ENCODE measurements around the gene RAB7A. TPM values are rescaled to one million over a fixed set of nuclear protein-coding genes. Genes with fewer than 3 reads are reported as not detected.

The RAB7A gene
- total RNA-seq, 1 experiment from 2014 or later, result 155 TPM

DNA sequence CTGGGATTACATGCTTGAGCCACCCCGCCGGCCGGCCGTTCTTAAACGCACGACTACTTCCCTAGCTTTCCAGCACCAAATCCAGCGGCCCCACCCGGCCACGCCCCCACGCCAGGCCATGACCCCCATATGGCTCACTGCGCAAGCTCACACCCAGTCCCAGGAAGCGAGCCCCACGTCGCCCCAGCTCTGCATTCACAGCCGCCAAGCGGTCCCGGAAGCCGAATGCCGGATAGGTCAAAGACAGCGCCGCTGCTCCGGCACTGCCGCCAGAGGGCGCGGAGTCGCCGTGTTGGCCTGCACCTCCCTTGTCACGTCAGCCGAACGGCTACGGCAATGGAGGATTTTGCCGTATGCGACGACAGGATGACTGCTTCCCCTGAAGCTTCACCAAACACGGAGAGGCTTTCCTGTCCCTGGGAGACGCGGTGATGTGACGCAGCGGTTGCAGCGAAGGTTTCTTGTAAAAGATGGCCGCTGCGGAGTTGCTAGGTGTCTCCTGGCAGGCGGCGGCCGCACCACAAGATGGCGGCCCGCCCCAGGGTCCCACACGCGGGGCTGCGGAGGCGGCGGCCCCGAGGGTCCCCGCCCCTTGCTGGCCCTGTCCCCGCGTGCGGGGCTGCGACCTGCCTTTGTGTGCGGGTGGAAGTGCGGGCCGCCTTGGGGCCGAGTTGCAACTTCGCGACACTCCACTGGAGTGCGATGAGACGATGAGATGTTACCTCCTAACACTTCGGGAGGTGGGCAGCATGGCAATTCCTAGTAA, 45.2 kb upstream of the RAB7A start:
- peak overlapping the region; percentile 94 for H3K18ac ChIP-seq (ENCODE audit: insufficient read length, low read depth, low read length)
- H3K9me3 ChIP-seq (ENCODE audit: control insufficient read depth, low read depth, low read length), result no peaks in the 10 kb centered on the region
- no peak overlapping the region for H2BK12ac ChIP-seq (ENCODE audit: insufficient read length, low read depth, low read length)
- H3K4ac ChIP-seq (ENCODE audit: low read depth, low read length), result no peak overlapping the region; the same call in 1 of the 2 replicates
- peak overlapping the region; percentile 85 for H3K9ac ChIP-seq (ENCODE audit: extremely low read depth, insufficient read length, low read length)
- H3K14ac ChIP-seq (ENCODE audit: insufficient read depth, low read length), result peak overlapping the region; percentile 98
- Mint-ChIP-seq H3K4me3 (peak overlapping the region; percentile 80 to 86), H3K27me3 (ENCODE audit: low read depth) (peaks cover 30% of the 10 kb centered on the region), H3K4me1 (peaks cover 9 to 12% of the 10 kb centered on the region in 2 experiments), H3K9me3 (no peaks in the 10 kb centered on the region), H3K36me3 (ENCODE audit: insufficient read depth in 1 of 3, low read depth in 3 of 3) (no peaks in the 10 kb centered on the region), H3K27ac (peak overlapping the region; percentile 98 to 100 (median 99))
- H3K27ac ChIP-seq (ENCODE audit: insufficient read length, low read depth, low read length), result peak overlapping the region; percentile 91
- H2BK20ac ChIP-seq (ENCODE audit: low read depth, low read length, poor library complexity, severe bottlenecking), result no peak overlapping the region
- no CpG with 5 or more reads among the region's 67 CpGs for WGBS (ENCODE audit: extremely low coverage, insufficient read length, low lambda C conversion rate)
- no peaks in the 10 kb centered on the region; the same call in 1 of the 2 replicates for H3K4me1 ChIP-seq (ENCODE audit: insufficient read depth, low read length)
- H4K5ac ChIP-seq (ENCODE audit: insufficient read length, low read depth, low read length), result peak overlapping the region; percentile 63
- H2BK5ac ChIP-seq (ENCODE audit: insufficient read length, low read length), result peak overlapping the region; percentile 23
- H3K56ac ChIP-seq (ENCODE audit: insufficient read length, low read depth, low read length), result peak overlapping the region; percentile 33
- no peak overlapping the region for H2BK120ac ChIP-seq (ENCODE audit: low read depth, low read length, poor library complexity, severe bottlenecking)
- no peak overlapping the region for H2AFZ ChIP-seq (ENCODE audit: low read length)
- TF ChIP-seq CTCF (conservative IDR thresholded peaks at IDR 0.05), result peak; percentile 99
- H3K23ac ChIP-seq (ENCODE audit: insufficient read length, low read depth, low read length), result no peak overlapping the region
- H4K8ac ChIP-seq (replicated peaks; ENCODE audit: insufficient read length, low read depth, low read length), result peak overlapping the region; percentile 32
- H3K4me2 ChIP-seq (ENCODE audit: insufficient read depth, insufficient read length, low read length), result peak overlapping the region; percentile 31
- H3K27me3 ChIP-seq (ENCODE audit: insufficient read depth, low read length), result peaks cover 14% of the 10 kb centered on the region; the same call in 1 of the 2 replicates
- H2AK5ac ChIP-seq (ENCODE audit: insufficient read length, low read length), result no peak overlapping the region
- H3K79me2 ChIP-seq (ENCODE audit: insufficient read depth, low read length), result no peaks in the 10 kb centered on the region
- peak; percentile 100 for DNase-seq
- H4K20me1 ChIP-seq (ENCODE audit: control insufficient read depth, insufficient read depth, insufficient read length), result no peaks in the 10 kb centered on the region
- no peak overlapping the region for H3T11ph ChIP-seq (ENCODE audit: low read length)
- H4K91ac ChIP-seq (ENCODE audit: insufficient read length, low read depth, low read length), result no peak overlapping the region
- H3K23me2 ChIP-seq (ENCODE audit: insufficient read length, low read depth, low read length, poor library complexity, severe bottlenecking), result peaks cover 5% of the 10 kb centered on the region
- no peak overlapping the region for H2BK15ac ChIP-seq (ENCODE audit: low read depth, low read length)
- H3K79me1 ChIP-seq (ENCODE audit: insufficient read depth, low read depth, low read length, poor library complexity, severe bottlenecking), result no peaks in the 10 kb centered on the region

Data from H9 (cell line).